OCI-LY3 (cell line): ENCODE results near the gene BTD.

Experiments
- H2AFZ ChIP-seq: fragments of 200-600, 300-600 bp; shearing (Covaris generic); 2 replicates; pipeline ENCODE4 v1.6.0; 2014; ENCODE audit warnings: antibody characterized with exemption, low read depth, low read length
- H3K27ac ChIP-seq: fragments of 200-600, 300-600 bp; sonication (generic); 2 replicates; pipeline ENCODE4 v1.5.1; 2014; ENCODE audit warnings: mild to moderate bottlenecking, low read length, moderate library complexity, mixed read lengths
- H3K27me3 ChIP-seq: fragments of 200-600, 300-600 bp; sonication (generic); 2 replicates; pipeline ENCODE4 v1.6.1; 2014; ENCODE audit warnings: low read depth, low read length, mixed read lengths
- H3K36me3 ChIP-seq: fragments of 200-600, 300-600 bp; sonication (generic); replicated peaks from 2 replicates; pipeline ENCODE3; 2014; ENCODE audit warnings: low read depth, low read length, mixed read lengths
- H3K4me1 ChIP-seq: fragments of 300-600, 200-600 bp; sonication (generic); 2 replicates; pipeline ENCODE4 v1.6.1; 2014; ENCODE audit warnings: low read length, mixed read lengths
- H3K4me2 ChIP-seq: fragments of 200-600, 300-600 bp; sonication (generic); 2 replicates; pipeline ENCODE4 v1.6.1; 2014; ENCODE audit warnings: low read length, mixed read lengths
- H3K4me3 ChIP-seq: fragments of 300-600, 200-600 bp; sonication (generic); 2 replicates; pipeline ENCODE4 v1.5.1; 2014; ENCODE audit warnings: antibody characterized with exemption, mild to moderate bottlenecking, low read length, moderate library complexity
- H3K79me2 ChIP-seq: fragments of 300-600, 200-600 bp; shearing (Covaris generic); 2 replicates; pipeline ENCODE4 v1.6.1; 2014; ENCODE audit warnings: mild to moderate bottlenecking, low read length, mixed read lengths
- H3K9ac ChIP-seq: fragments of 300-600, 200-600 bp; shearing (Covaris generic); 2 replicates; pipeline ENCODE4 v1.6.0; 2014; ENCODE audit warnings: mild to moderate bottlenecking, low read length, moderate library complexity
- H3K9me3 ChIP-seq: fragments of 200-600, 300-600 bp; shearing (Covaris generic); 2 replicates; pipeline ENCODE4 v1.6.1; 2014; ENCODE audit warnings: low read length, mixed read lengths; ENCODE audit not compliant: insufficient read depth
- H4K20me1 ChIP-seq: fragments of 200-600, 300-600 bp; sonication (generic); 2 replicates; pipeline ENCODE4 v1.6.1; 2016; ENCODE audit warnings: low read length, mixed read lengths; ENCODE audit not compliant: insufficient read depth
- CTCF ChIP-seq: fragments of 200-600, 300-600 bp; sonication (generic); IDR thresholded peaks from 2 replicates; pipeline ENCODE4 v1.5.1; 2014; ENCODE audit warnings: antibody characterized with exemption, low read length, low read depth
- EZH2phosphoT487 ChIP-seq: fragments of 200-600 bp; shearing (Covaris generic); IDR thresholded peaks from 2 replicates; pipeline ENCODE4 v1.6.1; 2018; ENCODE audit warnings: antibody characterized with exemption, mixed run types, low read depth

The BTD gene

GRCh38 chr3:15660055-15660935 is 58.8 kb downstream of the BTD start:
- Histone ChIP-seq H3K4me1 (no peaks in the 10 kb centered on the region), H3K27ac (no peak overlapping the region), H3K27me3 (no peaks in the 10 kb centered on the region), H3K9me3 (peaks cover 25% of the 10 kb centered on the region), H2AFZ (no peak overlapping the region), H3K36me3 (peaks cover 14% of the 10 kb centered on the region), H3K79me2 (no peaks in the 10 kb centered on the region), H3K4me2 (no peak overlapping the region), H3K9ac (no peak overlapping the region), H3K4me3 (no peak overlapping the region), H4K20me1 (no peaks in the 10 kb centered on the region)
- TF ChIP-seq EZH2phosphoT487 (no peak), CTCF (no peak)

- Histone ChIP-seq H3K27ac (no peak overlapping the region), H3K9me3 (peaks cover 2% of the 10 kb centered on the region; the same call in 1 of the 2 replicates), H3K36me3 (peaks cover 20% of the 10 kb centered on the region), H3K4me2 (no peak overlapping the region), H3K79me2 (no peaks in the 10 kb centered on the region), H3K4me3 (no peak overlapping the region), H3K9ac (no peak overlapping the region), H3K27me3 (no peaks in the 10 kb centered on the region), H4K20me1 (no peaks in the 10 kb centered on the region), H3K4me1 (no peaks in the 10 kb centered on the region), H2AFZ (no peak overlapping the region)
- TF ChIP-seq CTCF (no peak), EZH2phosphoT487 (no peak)
Measured at GRCh38 chr3:15664144-15664543, 62.6 kb downstream of the BTD start.

DNA sequence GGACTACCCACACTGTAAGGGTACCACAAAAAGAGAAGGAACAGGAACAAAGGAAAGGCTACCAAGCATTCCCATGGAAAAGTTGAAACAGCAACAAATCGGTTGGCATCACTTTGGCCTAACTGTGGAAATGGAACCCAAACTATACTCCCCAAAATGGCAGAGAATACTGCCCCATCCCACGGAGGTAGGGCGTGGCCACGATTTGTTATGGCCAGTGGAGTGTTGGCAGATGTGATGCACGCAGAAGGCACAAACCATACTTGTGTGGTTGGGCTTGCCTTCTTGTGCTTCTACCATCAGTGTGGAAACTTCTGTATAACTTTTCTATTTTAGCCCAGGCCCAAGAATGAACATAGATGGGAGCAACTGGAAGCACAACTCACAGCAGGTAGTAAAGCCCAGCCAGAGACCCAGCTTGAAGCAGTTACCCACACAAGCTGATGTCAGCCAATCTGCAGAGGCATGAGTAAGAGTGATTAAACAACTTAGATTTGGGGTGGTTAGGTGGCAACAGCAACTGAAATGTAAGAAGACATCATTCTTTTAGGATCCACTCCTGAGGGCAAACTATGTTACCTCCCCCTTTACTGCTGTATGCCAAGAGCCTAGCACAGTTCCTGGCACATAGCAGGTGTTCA is 64.1 kb downstream of the BTD start:
- H3K4me3 ChIP-seq: no peak overlapping the region
- H3K79me2 ChIP-seq: no peaks in the 10 kb centered on the region
- H3K9me3 ChIP-seq: no peaks in the 10 kb centered on the region
- no peak overlapping the region for H2AFZ ChIP-seq
- no peaks in the 10 kb centered on the region for H3K27me3 ChIP-seq
- H3K9ac ChIP-seq: no peak overlapping the region
- H3K4me1 ChIP-seq: no peaks in the 10 kb centered on the region
- no peaks in the 10 kb centered on the region for H4K20me1 ChIP-seq
- H3K4me2 ChIP-seq: no peak overlapping the region
- H3K27ac ChIP-seq: no peak overlapping the region
- no peak for TF ChIP-seq EZH2phosphoT487
- no peak for TF ChIP-seq CTCF
- H3K36me3 ChIP-seq: peaks cover 24% of the 10 kb centered on the region

GRCh38 chr3:15666277-15666676 is 64.7 kb downstream of the BTD start:
- Histone ChIP-seq H3K4me2 (no peak overlapping the region), H3K9me3 (no peaks in the 10 kb centered on the region), H3K79me2 (no peaks in the 10 kb centered on the region), H3K4me1 (no peaks in the 10 kb centered on the region), H3K4me3 (no peak overlapping the region), H3K9ac (no peak overlapping the region), H4K20me1 (no peaks in the 10 kb centered on the region), H2AFZ (no peak overlapping the region), H3K27me3 (no peaks in the 10 kb centered on the region), H3K36me3 (peaks cover 24% of the 10 kb centered on the region), H3K27ac (no peak overlapping the region)
- no peak for TF ChIP-seq CTCF
- no peak for TF ChIP-seq EZH2phosphoT487
